Suppressor macrophage treated with lipopolysaccharide for 4 hours (primary cell): Measurements from ENCODE around the gene BCL6.

Experiments
- DNase-seq: peaks from one replicate; pipeline ENCODE4 v3.0.0-alpha.2; 2020

The BCL6 gene

GRCh38 chr3:187759601-187760000 lies 14.3 kb upstream of the BCL6 start:
- no peak for DNase-seq

DNA sequence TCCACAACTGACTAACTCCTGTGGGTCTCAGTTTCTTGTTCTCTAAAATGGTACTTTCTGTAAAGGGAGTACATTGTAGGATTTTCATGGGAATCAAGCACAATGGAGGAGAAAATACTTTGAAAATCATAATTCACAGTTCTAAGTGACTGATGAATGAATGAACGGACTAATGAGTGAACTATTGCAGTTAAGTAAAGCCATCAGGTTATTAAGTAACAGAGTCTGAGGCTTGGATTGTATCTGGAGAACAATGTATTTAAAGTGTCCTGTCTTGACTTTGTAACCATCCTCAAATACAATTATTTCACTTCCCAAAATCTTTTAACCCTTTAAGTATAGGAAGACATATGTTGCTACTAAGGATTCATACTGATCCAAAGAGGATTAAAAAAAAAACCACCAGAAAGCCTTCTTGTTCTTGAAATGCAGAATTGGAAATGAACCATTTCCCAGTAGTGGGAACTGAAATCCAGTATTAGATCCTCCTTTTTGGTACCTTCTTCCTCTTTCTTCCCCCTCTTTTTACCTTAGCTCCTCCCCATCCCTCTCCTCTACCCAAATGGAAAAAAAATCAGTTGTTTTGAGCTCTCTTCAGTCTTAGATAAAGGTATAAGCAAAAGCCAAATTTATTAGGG lies 13.2 kb upstream of the BCL6 start:
- peak; percentile 60 for DNase-seq

DNA sequence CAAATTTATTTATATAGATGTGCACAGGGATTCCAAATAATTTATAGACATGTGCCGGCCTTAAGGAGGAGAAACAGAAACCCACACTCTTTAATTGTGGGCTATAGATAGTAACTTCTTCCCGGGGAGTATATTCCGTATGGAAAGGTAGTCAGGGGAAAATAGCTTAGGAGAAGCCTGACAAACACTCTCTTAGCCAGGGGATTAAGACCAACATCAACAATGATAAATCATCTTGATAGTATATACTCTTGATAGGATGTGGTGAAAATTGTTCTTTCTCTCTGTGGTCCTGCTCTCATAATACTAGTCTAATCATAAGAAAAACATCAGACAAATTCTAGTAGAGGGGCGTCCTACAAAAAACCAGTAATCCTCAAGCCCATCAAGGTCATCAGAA lies 8.2 kb upstream of the BCL6 start:
- no peak for DNase-seq

- no peak for DNase-seq
These were observed 5.3 kb upstream of the BCL6 start for GRCh38 chr3:187750513-187751123.

DNA sequence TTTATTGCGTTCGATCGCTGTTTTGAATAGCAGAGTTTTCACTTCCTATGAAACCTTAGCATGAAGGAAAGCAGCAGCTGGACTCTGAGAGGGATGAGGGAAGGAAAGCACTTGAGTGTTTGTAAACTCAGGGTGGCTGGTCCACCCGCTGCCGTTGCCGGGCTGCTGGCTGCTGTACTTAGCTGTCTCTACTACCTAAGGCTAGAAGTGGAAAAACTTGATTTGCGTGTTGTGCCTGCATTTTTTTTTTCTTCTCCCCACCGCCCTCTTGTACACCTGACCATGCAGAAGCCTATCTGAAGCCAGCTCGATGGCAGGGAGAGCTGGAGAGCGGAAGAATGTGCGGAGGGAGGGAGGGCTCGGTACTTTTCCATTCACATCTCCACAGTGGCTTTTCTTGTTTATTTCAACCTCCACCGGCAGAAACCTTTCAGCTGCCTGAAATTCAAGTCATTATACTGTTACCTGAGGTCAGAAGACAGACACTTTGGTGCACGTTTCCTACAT lies 4.8 kb upstream of the BCL6 start:
- DNase-seq: peak; percentile 53

- peak; percentile 91 for DNase-seq
These were observed 2.8 kb upstream of the BCL6 start for GRCh38 chr3:187748050-187748481.

DNA sequence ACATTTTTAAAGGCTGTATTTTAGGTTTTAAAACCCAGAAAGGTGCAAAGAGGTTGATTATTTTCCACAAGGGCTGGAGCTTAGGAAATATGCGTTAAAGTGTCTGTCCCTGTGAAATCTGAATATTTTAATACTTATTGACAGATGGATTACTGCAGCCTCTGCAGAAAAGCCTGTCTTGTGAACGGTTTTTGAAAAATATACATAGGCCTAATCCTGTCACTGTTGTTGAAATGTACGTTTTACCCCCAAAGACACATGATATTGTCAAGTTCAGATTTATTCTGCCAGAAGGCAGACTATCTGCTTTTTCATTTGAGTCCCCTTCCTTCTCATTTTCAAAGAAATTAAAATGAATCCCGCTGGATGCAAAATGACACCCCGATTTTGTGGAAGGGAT lies 2.2 kb upstream of the BCL6 start:
- no peak for DNase-seq

DNA sequence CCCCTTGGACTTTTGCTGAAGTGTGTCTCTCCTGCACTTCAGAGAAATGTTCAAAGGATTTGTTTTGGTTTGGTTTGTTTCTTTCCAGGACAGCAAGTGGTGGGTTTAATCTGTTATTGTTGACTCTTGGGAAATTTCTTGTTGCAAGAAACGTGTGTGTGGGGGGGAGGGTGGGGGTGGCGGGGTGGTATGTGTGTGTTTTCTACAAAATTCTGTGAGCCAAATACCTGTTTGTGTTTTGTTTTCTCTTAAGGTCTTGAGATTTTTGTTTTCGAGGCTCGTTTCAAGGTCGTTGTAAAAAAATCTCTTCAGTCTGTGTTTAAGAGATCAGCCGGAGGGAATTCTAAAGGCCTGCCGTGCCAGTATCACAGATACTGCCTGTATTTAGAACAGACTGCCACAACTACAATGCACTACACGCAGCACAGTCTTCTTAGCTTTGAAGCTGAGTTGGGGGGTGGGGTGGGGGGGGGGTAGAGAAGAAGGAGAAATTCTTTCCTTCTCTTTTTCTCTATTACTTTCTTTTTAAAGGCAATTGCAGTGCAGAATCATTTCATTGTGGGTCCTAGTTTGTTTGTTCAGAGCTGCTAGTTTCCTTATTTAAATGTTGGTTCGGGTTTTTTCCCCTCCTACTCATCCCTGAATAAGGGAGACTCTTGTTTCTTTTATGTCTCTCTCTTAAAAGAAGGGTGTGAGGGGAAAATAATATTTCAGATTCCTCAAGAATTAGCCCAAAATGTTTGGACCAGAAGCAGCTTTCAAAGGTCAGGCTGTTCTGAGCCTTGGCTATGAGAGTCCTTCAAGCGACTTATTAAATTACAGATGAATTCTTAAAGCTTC lies 1.4 kb upstream of the BCL6 start:
- DNase-seq: peak; percentile 77

GRCh38 chr3:187746059-187746441 lies 782 bp upstream of the BCL6 start:
- peak; percentile 49 for DNase-seq

GRCh38 chr3:187744169-187745151 lies 808 bp downstream of the BCL6 start:
- DNase-seq: peak; percentile 73

DNA sequence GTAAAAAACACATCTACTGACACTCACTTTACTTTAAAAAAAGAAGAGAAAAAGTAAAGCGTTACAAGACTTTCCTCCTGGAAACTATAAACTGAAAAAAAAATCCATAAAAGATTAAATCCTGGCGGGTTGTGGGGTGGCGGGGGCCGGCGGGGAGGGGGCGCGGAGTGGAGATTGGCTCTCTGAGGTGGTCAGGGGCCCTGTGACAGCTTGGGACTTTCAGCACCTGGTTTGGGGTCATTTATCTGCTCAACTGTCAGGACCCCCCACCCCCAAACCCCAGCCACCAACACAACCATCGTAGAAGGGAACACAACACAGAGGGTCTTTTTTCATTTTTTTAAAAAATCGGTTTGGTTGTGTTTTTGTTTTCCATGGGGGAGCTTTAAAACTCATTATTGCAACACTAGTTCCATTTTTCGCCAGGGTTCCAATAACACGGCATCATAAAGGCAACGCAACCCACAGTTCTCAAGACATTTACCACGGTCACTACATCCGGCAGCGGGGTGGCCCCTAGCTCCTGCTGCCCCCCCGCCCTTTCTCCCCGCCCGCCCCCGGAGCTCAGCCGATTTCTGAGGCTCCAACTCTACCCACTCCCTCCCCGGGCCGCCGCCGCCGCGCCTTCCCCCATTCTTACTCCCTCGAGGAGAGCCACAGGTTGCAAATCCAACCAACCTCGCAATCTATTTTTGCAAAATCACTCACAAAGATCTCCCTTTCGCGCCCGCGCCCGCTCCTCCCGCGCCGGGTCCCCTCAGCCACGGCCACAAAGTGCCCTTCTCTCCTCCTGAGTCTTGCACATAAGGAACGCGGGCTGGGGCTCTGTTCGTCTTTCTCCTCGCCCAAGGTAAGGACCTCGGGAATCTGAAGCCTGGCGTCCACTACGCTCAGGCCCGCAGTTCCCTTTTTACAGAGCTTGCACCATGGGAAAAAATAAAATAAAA lies 1.8 kb downstream of the BCL6 start:
- DNase-seq: peak; percentile 95

- peak; percentile 45 for DNase-seq
These were observed 2.7 kb downstream of the BCL6 start for GRCh38 chr3:187742351-187743171.

DNA sequence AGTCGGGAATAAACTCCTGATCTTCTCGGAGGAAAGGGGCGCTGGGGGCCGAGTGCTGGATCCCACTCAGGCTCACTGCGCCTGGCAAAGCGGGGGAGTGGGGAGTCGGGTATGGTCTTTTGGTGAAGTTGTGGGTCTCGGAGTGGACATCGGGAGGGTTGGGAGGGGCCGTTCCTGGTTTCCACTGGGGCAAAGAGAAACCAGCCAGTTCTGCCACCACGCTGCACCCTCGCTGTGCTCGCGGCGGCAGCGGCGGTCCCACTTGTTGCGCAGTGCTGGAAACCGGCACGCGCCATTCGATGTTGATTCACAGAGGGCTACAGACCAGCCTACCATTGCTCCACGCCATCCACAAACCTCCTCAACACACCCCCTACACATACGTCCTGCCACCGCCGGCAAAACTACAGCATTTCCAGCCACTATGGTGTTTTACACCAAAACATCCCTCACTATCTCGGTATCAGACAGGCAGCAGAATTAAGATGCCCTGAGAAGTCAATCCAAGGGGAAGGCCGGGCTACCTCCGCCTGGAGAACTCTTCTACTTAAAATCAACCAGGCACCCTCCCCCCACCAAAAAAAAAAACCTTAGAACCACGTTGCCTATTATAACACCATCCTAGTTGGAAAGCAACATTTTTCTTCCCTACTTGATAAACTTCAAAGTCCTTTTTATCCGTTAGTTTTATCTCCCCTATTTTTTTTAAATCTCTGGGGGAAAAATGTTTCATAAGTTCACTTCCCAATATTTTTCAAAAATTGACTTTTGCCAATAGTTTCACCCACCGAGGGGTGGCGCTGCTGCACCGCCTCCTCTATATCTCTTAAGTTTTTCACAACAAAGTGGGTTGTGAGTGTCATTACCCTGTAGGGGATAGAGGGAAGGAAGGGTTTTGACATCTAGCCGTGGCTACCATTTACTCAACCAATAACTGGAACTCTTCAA lies 3.6 kb downstream of the BCL6 start:
- peak; percentile 93 for DNase-seq

DNA sequence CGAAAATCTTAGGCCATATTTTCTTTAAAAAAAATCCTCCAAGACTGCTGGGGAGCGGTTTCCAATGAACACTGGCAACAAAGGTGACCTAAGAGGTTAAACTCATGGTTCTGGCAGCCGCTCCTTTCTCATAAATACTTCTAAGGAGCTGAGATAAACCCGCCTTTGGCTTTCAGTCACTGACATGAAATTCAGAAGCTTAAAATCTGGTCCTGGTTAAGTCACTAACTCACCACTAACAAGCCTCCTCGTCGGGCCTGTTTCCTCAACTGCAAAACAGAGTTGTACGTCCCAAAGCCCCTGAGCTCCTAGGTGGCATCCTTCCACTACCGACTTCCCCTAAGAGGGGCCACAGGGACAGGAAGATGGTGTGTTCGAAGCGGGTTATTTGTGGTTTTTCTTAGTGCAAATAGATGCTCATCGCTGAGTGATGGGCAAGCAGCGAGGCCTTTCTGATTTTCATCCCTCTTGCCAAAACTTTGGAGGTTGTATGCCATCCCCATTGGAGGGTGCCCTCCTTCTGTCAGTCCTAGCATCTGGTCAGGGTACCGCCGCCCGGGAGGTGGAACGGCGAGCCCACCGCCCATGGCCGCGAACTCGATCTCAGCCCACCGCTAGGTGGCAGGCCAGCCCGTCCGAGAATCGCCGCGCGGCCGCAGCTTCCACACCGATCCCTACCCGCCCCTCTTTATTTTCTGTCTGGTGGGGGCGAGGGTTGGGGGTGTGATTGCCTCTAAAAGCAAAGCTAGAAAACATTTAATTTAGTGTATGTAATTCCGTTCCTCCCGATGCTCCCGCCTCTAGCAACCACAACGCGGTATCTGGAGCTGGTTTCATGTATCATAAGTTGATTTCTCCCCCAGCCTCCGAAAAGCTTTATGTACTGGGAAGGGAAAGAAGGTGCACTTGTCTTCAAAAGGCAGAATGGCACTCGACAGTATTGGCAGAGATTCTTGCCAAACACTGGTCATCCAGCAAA lies 4.6 kb downstream of the BCL6 start:
- DNase-seq: peak; percentile 75

GRCh38 chr3:187739561-187740332 lies 5.5 kb downstream of the BCL6 start:
- peak; percentile 96 for DNase-seq

- no peak for DNase-seq
These were observed 6.1 kb downstream of the BCL6 start for GRCh38 chr3:187739094-187739560.
